Measurements from ENCODE around the gene TDRD10. TPM values are rescaled to one million over a fixed set of nuclear protein-coding genes. Genes with fewer than 3 reads are reported as not detected.

Gene TDRD10, protein sequence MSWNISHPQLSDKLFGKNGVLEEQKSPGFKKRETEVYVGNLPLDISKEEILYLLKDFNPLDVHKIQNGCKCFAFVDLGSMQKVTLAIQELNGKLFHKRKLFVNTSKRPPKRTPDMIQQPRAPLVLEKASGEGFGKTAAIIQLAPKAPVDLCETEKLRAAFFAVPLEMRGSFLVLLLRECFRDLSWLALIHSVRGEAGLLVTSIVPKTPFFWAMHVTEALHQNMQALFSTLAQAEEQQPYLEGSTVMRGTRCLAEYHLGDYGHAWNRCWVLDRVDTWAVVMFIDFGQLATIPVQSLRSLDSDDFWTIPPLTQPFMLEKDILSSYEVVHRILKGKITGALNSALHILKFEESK
- total RNA-seq = 1 to 10 TPM; 5.6 to 9.9 (median 7.3) TPM

DNA sequence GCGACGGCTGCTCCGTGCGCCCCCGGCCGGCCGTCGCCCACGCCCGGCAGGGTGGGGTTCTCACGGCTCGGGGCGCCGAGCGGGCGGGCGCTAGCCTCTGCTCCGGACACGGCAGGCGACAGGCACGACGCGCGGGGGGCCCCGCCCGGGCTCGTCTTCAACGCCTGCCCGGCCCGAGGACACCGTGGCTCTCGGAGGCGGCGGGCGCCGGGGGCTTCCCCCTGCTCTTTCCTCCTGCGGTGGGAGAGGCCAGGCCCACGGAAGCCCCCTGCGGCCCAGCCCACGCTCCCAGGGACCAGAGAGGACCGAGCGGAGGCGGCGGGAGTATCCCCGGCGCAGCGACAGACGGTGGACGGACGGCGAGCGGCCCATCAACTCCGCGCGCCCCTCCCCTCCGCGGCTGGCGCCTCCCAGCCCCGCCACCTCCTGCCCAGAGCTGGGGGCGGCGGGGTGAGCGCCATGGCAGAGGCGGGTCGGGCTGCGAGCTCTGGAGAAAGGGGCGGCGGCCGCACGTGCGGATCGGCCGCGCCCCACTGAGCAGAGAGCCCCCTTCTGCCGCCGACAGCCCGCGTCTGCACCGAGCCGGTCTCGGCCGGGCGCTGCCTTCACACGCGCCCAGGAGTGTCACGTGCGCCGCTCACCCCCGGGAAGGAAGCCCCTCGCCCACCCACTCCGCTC is at the start of gene TDRD10, which contains the start of gene SHE:
TSS of gene TDRD10 (plus strand) at position 154 of the 678 bp plus-strand sequence. CDS start 4,685 bp downstream, outside the sequence.
TSS of gene SHE (minus strand) at position 347 of the 678 bp plus-strand sequence. CDS start 386 bp downstream, outside the sequence.
- Histone ChIP-seq H3K27ac (peak within 1 kb of the TSS; percentile 62 to 78 (median 68)), H3K9me3 (no peaks in the 10 kb centered on the region), H3K27me3 (no peaks in the 10 kb centered on the region), H3K4me1 (peaks cover 10 to 27% of the 10 kb centered on the region in 2 donors), H3K36me3 (peaks cover 0 to 2% of the 10 kb centered on the region in 2 donors), H3K4me3 (replicated peaks in 1 of 3) (peak within 1 kb of the TSS; percentile 25 to 54 (median 32))
- TF ChIP-seq, protein P1, sequence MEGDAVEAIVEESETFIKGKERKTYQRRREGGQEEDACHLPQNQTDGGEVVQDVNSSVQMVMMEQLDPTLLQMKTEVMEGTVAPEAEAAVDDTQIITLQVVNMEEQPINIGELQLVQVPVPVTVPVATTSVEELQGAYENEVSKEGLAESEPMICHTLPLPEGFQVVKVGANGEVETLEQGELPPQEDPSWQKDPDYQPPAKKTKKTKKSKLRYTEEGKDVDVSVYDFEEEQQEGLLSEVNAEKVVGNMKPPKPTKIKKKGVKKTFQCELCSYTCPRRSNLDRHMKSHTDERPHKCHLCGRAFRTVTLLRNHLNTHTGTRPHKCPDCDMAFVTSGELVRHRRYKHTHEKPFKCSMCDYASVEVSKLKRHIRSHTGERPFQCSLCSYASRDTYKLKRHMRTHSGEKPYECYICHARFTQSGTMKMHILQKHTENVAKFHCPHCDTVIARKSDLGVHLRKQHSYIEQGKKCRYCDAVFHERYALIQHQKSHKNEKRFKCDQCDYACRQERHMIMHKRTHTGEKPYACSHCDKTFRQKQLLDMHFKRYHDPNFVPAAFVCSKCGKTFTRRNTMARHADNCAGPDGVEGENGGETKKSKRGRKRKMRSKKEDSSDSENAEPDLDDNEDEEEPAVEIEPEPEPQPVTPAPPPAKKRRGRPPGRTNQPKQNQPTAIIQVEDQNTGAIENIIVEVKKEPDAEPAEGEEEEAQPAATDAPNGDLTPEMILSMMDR (IDR thresholded peaks at IDR 0.05) = no peak
- peak in 1 of 2 donors; percentile 59 for TF ChIP-seq POLR2A (IDR thresholded peaks at IDR 0.05)
- intact Hi-C loops (cut with DNase I) = no loop called here
- 0% methylated on average over 5 of the region's 90 CpGs; no CpG with 5 or more reads in 1 of the 2 donors for WGBS, 2 donors
- DNase-seq = peak; percentile 59 to 67

DNA sequence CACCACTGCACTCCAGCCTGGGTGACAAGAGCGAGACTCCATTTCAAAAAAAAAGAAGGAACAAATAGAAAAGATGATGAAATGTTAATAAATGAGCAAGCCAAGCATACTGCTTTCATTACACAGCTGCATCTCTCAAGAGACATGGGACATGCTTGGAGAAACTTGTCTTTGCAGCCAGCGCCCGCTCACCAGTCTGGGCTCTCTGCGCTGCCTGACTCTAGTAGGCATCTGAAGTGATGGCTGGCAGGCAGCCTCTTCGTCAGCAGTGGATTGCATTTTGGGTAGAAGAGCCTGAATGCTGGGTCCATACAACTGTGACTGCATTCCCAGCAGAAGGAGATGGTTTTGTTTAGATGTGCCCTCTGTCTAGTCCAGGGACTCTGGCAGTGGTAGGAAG is 48.9 kb upstream of the TDRD10 start:
- intact Hi-C loops (cut with DNase I) = no loop called here
- Histone ChIP-seq H3K4me3 (replicated peaks in 1 of 3) (no peak overlapping the region), H3K4me1 (no peaks in the 10 kb centered on the region), H3K27me3 (no peaks in the 10 kb centered on the region), H3K27ac (no peak overlapping the region), H3K36me3 (peaks cover 4 to 15% of the 10 kb centered on the region in 2 donors), H3K9me3 (no peaks in the 10 kb centered on the region)
- TF ChIP-seq POLR2A (IDR thresholded peaks at IDR 0.05) = no peak
- TF ChIP-seq, protein P1 (IDR thresholded peaks at IDR 0.05) = no peak
- DNase-seq = no peak
- 76 to 83% methylated on average over 5 of the region's 5 CpGs for WGBS, 2 donors

DNA sequence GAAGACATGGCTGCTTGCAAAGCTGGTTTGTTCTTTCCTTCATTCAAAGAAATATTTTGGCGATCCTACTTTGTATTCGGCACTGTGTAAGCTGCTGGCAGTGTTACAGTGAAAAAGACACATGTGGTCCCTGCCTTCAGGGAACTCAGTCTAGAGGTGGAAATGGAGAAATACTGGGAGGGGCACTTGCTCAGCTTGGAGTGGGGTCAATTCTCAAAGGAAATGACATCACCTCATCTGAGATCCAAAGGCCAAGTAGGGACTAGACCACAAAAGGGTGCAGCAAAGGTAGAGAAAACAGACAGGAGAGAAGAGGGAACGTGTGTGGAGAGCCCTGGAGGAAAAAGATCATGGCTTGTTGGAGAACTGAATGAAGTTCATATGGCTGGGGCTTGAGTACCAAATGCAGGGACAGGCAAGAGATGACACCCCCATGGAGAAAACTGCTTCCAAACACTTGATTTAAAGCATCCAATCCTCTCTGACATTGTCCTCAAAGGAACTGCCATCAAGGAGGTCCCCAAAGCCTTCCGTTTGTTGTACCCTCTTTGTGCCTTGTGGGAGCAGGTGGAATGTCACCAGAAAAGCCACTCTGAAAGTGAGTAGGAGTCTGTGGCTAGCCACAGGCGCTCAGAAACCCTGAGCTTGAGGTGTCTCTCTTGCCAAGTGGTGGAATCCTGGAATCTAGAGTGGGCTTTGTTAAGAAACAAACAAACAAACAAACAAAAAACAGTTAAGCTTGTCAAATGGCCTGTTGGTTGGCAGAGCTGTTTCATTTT is 48.3 kb upstream of the TDRD10 start:
- Histone ChIP-seq H3K9me3 (no peaks in the 10 kb centered on the region), H3K27ac (no peak overlapping the region), H3K36me3 (peaks cover 4 to 15% of the 10 kb centered on the region in 2 donors), H3K4me3 (replicated peaks in 1 of 3) (no peak overlapping the region), H3K27me3 (no peaks in the 10 kb centered on the region), H3K4me1 (no peaks in the 10 kb centered on the region)
- intact Hi-C loops (cut with DNase I) = no loop called here
- TF ChIP-seq, protein P1 (IDR thresholded peaks at IDR 0.05) = no peak
- TF ChIP-seq POLR2A (IDR thresholded peaks at IDR 0.05) = no peak
- 73 to 79% methylated on average over 5 of the region's 5 CpGs for WGBS, 2 donors
- DNase-seq = no peak

DNA sequence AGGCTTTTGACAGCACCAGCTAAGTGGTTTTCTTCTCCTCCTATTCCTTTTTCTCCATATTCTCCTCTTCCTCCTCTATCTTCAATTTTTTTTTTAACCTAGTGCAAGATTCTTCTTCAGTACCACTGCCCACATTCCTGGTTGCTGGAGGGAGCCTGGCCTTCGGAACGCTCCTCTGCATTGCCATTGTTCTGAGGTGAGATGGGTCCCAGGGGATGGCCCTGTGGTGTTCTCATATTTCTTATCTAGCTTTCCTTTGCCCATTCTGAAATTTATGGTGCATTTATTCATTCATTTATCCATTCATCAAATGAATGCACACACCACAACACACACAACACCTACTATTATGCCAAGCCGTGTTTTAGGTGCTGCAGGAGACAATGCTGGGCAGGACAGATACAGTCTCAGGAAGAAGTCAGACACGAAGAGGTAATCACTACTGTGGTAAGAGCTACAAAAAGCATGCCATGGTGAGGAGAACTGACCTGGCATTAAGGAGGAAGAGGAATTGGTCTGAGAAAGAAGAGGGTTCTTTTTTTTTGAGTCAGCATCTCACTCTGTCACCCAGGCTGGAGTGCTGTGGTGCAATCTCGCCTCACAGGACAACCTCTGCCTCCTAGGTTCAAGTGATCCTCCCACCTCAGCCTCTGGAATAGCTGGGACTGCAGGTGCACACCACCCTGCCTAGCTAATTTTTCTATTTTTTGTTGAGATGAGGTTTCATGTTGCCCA is 47.5 kb upstream of the TDRD10 start:
- Histone ChIP-seq H3K4me3 (replicated peaks in 1 of 3) (no peak overlapping the region), H3K27ac (no peak overlapping the region), H3K4me1 (no peaks in the 10 kb centered on the region), H3K9me3 (no peaks in the 10 kb centered on the region), H3K27me3 (no peaks in the 10 kb centered on the region), H3K36me3 (peaks cover 2 to 14% of the 10 kb centered on the region in 2 donors)
- DNase-seq = no peak
- TF ChIP-seq, protein P1 (IDR thresholded peaks at IDR 0.05) = no peak
- no peak for TF ChIP-seq POLR2A (IDR thresholded peaks at IDR 0.05)
- intact Hi-C loops (cut with DNase I) = no loop called here
- WGBS, 2 donors = 87 to 90% methylated on average over 5 of the region's 5 CpGs
